ENCODE results near the gene RPL37. TPM values are rescaled to one million over a fixed set of nuclear protein-coding genes. Genes with fewer than 3 reads are reported as not detected.
A peak's percentile ranks its signal among the peaks of the same experiment; 100 is the strongest.
"Not testable (repeated sequence)": the region's sequence is repeated elsewhere in the genome, so short reads cannot be mapped to it uniquely, and the experiment has no call there.

RPL37 gene
- total and polyA plus RNA-seq, 5 donors = 583 to 849 (median 669) TPM

GRCh38 chr5:40794877-40795276 lies 40.1 kb downstream of the RPL37 start:
- intact Hi-C loops (cut with DNase I); H3K4me1 ChIP-seq (ENCODE audit: control insufficient read depth, insufficient read depth, low read length); H3K4me3 ChIP-seq (ENCODE audit: low read length); H3K27me3 ChIP-seq (ENCODE audit: control insufficient read depth, insufficient read depth); DNase-seq; H3K27ac ChIP-seq (ENCODE audit: low read length); H3K9me3 ChIP-seq (ENCODE audit: control insufficient read depth, low read length); ATAC-seq: not testable (repeated sequence)
- 94% methylated on average over 3 of the region's 3 CpGs for WGBS

GRCh38 chr5:40794340-40794739 lies 40.7 kb downstream of the RPL37 start:
- H3K9me3 ChIP-seq (ENCODE audit: control insufficient read depth, low read length); H3K4me3 ChIP-seq (ENCODE audit: low read length); ATAC-seq; H3K27me3 ChIP-seq (ENCODE audit: control insufficient read depth, insufficient read depth); DNase-seq; intact Hi-C loops (cut with DNase I); H3K27ac ChIP-seq (ENCODE audit: low read length); H3K4me1 ChIP-seq (ENCODE audit: control insufficient read depth, insufficient read depth, low read length): not testable (repeated sequence)

- H3K4me3 ChIP-seq (ENCODE audit: low read length); H3K9me3 ChIP-seq (ENCODE audit: control insufficient read depth, low read length); H3K27ac ChIP-seq (ENCODE audit: low read length); intact Hi-C loops (cut with DNase I); H3K27me3 ChIP-seq (ENCODE audit: control insufficient read depth, insufficient read depth); ATAC-seq; H3K4me1 ChIP-seq (ENCODE audit: control insufficient read depth, insufficient read depth, low read length); DNase-seq: not testable (repeated sequence)
- WGBS = 95% methylated on average over 10 of the region's 10 CpGs
These were observed 42.3 kb downstream of the RPL37 start for GRCh38 chr5:40792691-40793090.

- DNase-seq (no peak), ATAC-seq (no peak)
- Histone ChIP-seq H3K27ac (ENCODE audit: low read length) (no peak overlapping the region), H3K4me1 (ENCODE audit: control insufficient read depth, insufficient read depth, low read length) (peaks cover 1% of the 10 kb centered on the region), H3K27me3 (ENCODE audit: control insufficient read depth, insufficient read depth) (no peaks in the 10 kb centered on the region), H3K9me3 (ENCODE audit: control insufficient read depth, low read length) (no peaks in the 10 kb centered on the region), H3K4me3 (ENCODE audit: low read length) (no peak overlapping the region)
- intact Hi-C loops (cut with DNase I) = no loop called here
- 63% methylated on average over 3 of the region's 3 CpGs for WGBS
These were observed 43.3 kb downstream of the RPL37 start for GRCh38 chr5:40791715-40792139.

GRCh38 chr5:40790947-40791593 lies 44.0 kb downstream of the RPL37 start:
- H3K9me3 ChIP-seq (ENCODE audit: control insufficient read depth, low read length) = no peaks in the 10 kb centered on the region
- DNase-seq = no peak
- intact Hi-C loops (cut with DNase I) = no loop called here
- no peak overlapping the region for H3K4me3 ChIP-seq (ENCODE audit: low read length)
- ATAC-seq = no peak
- no peaks in the 10 kb centered on the region for H3K27me3 ChIP-seq (ENCODE audit: control insufficient read depth, insufficient read depth)
- WGBS = 57% methylated on average over 3 of the region's 3 CpGs
- H3K4me1 ChIP-seq (ENCODE audit: control insufficient read depth, insufficient read depth, low read length) = peaks cover 1% of the 10 kb centered on the region
- no peak overlapping the region for H3K27ac ChIP-seq (ENCODE audit: low read length)

GRCh38 chr5:40788941-40789340 lies 46.1 kb downstream of the RPL37 start:
- H3K4me1 ChIP-seq (ENCODE audit: control insufficient read depth, insufficient read depth, low read length); ATAC-seq; H3K9me3 ChIP-seq (ENCODE audit: control insufficient read depth, low read length); H3K27me3 ChIP-seq (ENCODE audit: control insufficient read depth, insufficient read depth); H3K4me3 ChIP-seq (ENCODE audit: low read length); H3K27ac ChIP-seq (ENCODE audit: low read length); intact Hi-C loops (cut with DNase I); DNase-seq: not testable (repeated sequence)
- WGBS = 98% methylated on average over 5 of the region's 5 CpGs

GRCh38 chr5:40787986-40788385 lies 47.0 kb downstream of the RPL37 start:
- H3K27ac ChIP-seq (ENCODE audit: low read length) = no peak overlapping the region
- no peak overlapping the region for H3K4me3 ChIP-seq (ENCODE audit: low read length)
- H3K9me3 ChIP-seq (ENCODE audit: control insufficient read depth, low read length) = no peaks in the 10 kb centered on the region
- no peaks in the 10 kb centered on the region for H3K27me3 ChIP-seq (ENCODE audit: control insufficient read depth, insufficient read depth)
- ATAC-seq (no peak), DNase-seq (no peak)
- 94% methylated on average over 1 of the region's 1 CpG for WGBS
- intact Hi-C loops (cut with DNase I) = no loop called here
- H3K4me1 ChIP-seq (ENCODE audit: control insufficient read depth, insufficient read depth, low read length) = peaks cover 1% of the 10 kb centered on the region

- DNase-seq; H3K4me1 ChIP-seq (ENCODE audit: control insufficient read depth, insufficient read depth, low read length); ATAC-seq; intact Hi-C loops (cut with DNase I); H3K27me3 ChIP-seq (ENCODE audit: control insufficient read depth, insufficient read depth); H3K9me3 ChIP-seq (ENCODE audit: control insufficient read depth, low read length); H3K27ac ChIP-seq (ENCODE audit: low read length); H3K4me3 ChIP-seq (ENCODE audit: low read length): not testable (repeated sequence)
- 98% methylated on average over 3 of the region's 3 CpGs for WGBS
These were observed 48.4 kb downstream of the RPL37 start for GRCh38 chr5:40786664-40787063.

- no peak for DNase-seq
- H3K9me3 ChIP-seq (ENCODE audit: control insufficient read depth, low read length) = peaks cover 2% of the 10 kb centered on the region
- no peak for ATAC-seq
- peaks cover 2% of the 10 kb centered on the region for H3K4me1 ChIP-seq (ENCODE audit: control insufficient read depth, insufficient read depth, low read length)
- H3K27ac ChIP-seq (ENCODE audit: low read length) = no peak overlapping the region
- intact Hi-C loops (cut with DNase I) = no loop called here
- 89% methylated on average over 1 of the region's 1 CpG for WGBS
- H3K4me3 ChIP-seq (ENCODE audit: low read length) = no peak overlapping the region
- no peaks in the 10 kb centered on the region for H3K27me3 ChIP-seq (ENCODE audit: control insufficient read depth, insufficient read depth)
These were observed 50.1 kb downstream of the RPL37 start for GRCh38 chr5:40784916-40785315.

- peaks cover 4% of the 10 kb centered on the region for H3K9me3 ChIP-seq (ENCODE audit: control insufficient read depth, low read length)
- ATAC-seq (no peak), DNase-seq (no peak)
- H3K27ac ChIP-seq (ENCODE audit: low read length) = no peak overlapping the region
- H3K4me3 ChIP-seq (ENCODE audit: low read length) = no peak overlapping the region
- H3K27me3 ChIP-seq (ENCODE audit: control insufficient read depth, insufficient read depth) = no peaks in the 10 kb centered on the region
- 97% methylated on average over 1 of the region's 1 CpG for WGBS
- intact Hi-C loops (cut with DNase I) = no loop called here
- peaks cover 2% of the 10 kb centered on the region for H3K4me1 ChIP-seq (ENCODE audit: control insufficient read depth, insufficient read depth, low read length)
These were observed 50.9 kb downstream of the RPL37 start for GRCh38 chr5:40784027-40784653.

- intact Hi-C loops (cut with DNase I) = no loop called here
- peak; percentile 79 to 93 for ATAC-seq
These were observed 53.1 kb downstream of the RPL37 start for GRCh38 chr5:40781843-40782409.

More at GRCh38 chr5:40781843-40782409, 53.1 kb downstream of the RPL37 start:
- Histone ChIP-seq H3K4me1 (ENCODE audit: control insufficient read depth, insufficient read depth, low read length) (peaks cover 2% of the 10 kb centered on the region), H3K27ac (ENCODE audit: low read length) (no peak overlapping the region), H3K9me3 (ENCODE audit: control insufficient read depth, low read length) (peaks cover 4% of the 10 kb centered on the region), H3K4me3 (ENCODE audit: low read length) (no peak overlapping the region), H3K27me3 (ENCODE audit: control insufficient read depth, insufficient read depth) (no peaks in the 10 kb centered on the region)
- DNase-seq = no peak

All from right cardiac atrium (tissue), 5 donors.